ENCODE measurements around the gene RASD2. TPM values are rescaled to one million over a fixed set of nuclear protein-coding genes. Genes with fewer than 3 reads are reported as not detected.

RASD2 gene
- total and polyA plus RNA-seq, 9 donors: 0.24 to 4.4 (median 2.8) TPM

- TF ChIP-seq CTCF (IDR thresholded peaks at IDR 0.05) (no peak), POLR2A (IDR thresholded peaks at IDR 0.05) (no peak), EP300 (IDR thresholded peaks at IDR 0.05) (no peak)
- WGBS, 3 donors: 75 to 89% (median 85%) methylated on average over 5 of the region's 5 CpGs
- no peaks in the 10 kb centered on the region for H3K27me3 ChIP-seq
- no peaks in the 10 kb centered on the region for H3K9me3 ChIP-seq
- H3K36me3 ChIP-seq: no peaks in the 10 kb centered on the region
- H3K27ac ChIP-seq: no peak overlapping the region
- peaks cover 2% of the 10 kb centered on the region for H3K4me1 ChIP-seq (ENCODE audit: insufficient read depth)
- no peak overlapping the region for H3K4me3 ChIP-seq
- no peak for DNase-seq
- intact Hi-C loops (cut with DNase I): loop anchor here (5.0 kb wide), 2 partner anchors 236 to 241 kb away; no protein-coding TSS in a partner anchor
Measured at GRCh38 chr22:35587896-35588295, 47.3 kb downstream of the RASD2 start.

- Histone ChIP-seq H3K4me3 (no peak overlapping the region), H3K27me3 (no peaks in the 10 kb centered on the region)
Measured at GRCh38 chr22:35589071-35589755, 48.6 kb downstream of the RASD2 start.

GRCh38 chr22:35589756-35590093 lies 49.1 kb downstream of the RASD2 start:
- WGBS, 3 donors: 91 to 92% (median 92%) methylated on average over 6 of the region's 6 CpGs
- Histone ChIP-seq H3K36me3 (no peaks in the 10 kb centered on the region), H3K4me1 (ENCODE audit: insufficient read depth) (peaks cover 2% of the 10 kb centered on the region), H3K9me3 (no peaks in the 10 kb centered on the region), H3K27ac (no peak overlapping the region), H3K4me3 (no peak overlapping the region), H3K27me3 (no peaks in the 10 kb centered on the region)
- no peak for DNase-seq
- TF ChIP-seq POLR2A (IDR thresholded peaks at IDR 0.05) (no peak), EP300 (IDR thresholded peaks at IDR 0.05) (no peak), CTCF (IDR thresholded peaks at IDR 0.05) (no peak)
- intact Hi-C loops (cut with DNase I): loop anchor here (5.0 kb wide), 2 partner anchors 237 to 242 kb away; no protein-coding TSS in a partner anchor

More at GRCh38 chr22:35589071-35589755, 48.6 kb downstream of the RASD2 start:
- H3K4me1 ChIP-seq (ENCODE audit: insufficient read depth): peaks cover 2% of the 10 kb centered on the region
- 57 to 71% (median 62%) methylated on average over 11 of the region's 11 CpGs for WGBS, 3 donors
- no peak for TF ChIP-seq POLR2A (IDR thresholded peaks at IDR 0.05)
- TF ChIP-seq CTCF (IDR thresholded peaks at IDR 0.05): no peak
- TF ChIP-seq EP300 (IDR thresholded peaks at IDR 0.05): no peak
- intact Hi-C loops (cut with DNase I): loop anchor here (5.0 kb wide), 2 partner anchors 237 to 242 kb away; no protein-coding TSS in a partner anchor
- no peak overlapping the region for H3K27ac ChIP-seq
- no peaks in the 10 kb centered on the region for H3K9me3 ChIP-seq
- DNase-seq: peak in 3 of 5 donors; percentile 39 to 66 (median 52)
- no peaks in the 10 kb centered on the region for H3K36me3 ChIP-seq

- Histone ChIP-seq H3K4me1 (ENCODE audit: insufficient read depth) (peaks cover 2% of the 10 kb centered on the region), H3K27ac (no peak overlapping the region)
Measured at GRCh38 chr22:35590634-35591295, 50.1 kb downstream of the RASD2 start.

More at GRCh38 chr22:35590634-35591295, 50.1 kb downstream of the RASD2 start:
- Histone ChIP-seq H3K27me3 (no peaks in the 10 kb centered on the region), H3K4me3 (no peak overlapping the region), H3K9me3 (no peaks in the 10 kb centered on the region), H3K36me3 (no peaks in the 10 kb centered on the region)
- intact Hi-C loops (cut with DNase I): no loop called here
- no peak for DNase-seq
- 81% methylated on average over 13 of the region's 13 CpGs for WGBS, 3 donors
- TF ChIP-seq POLR2A (IDR thresholded peaks at IDR 0.05) (no peak), EP300 (IDR thresholded peaks at IDR 0.05) (no peak), CTCF (IDR thresholded peaks at IDR 0.05) (no peak)
